ENCODE data around the gene MEIOB. TPM values are rescaled to one million over a fixed set of nuclear protein-coding genes. Genes with fewer than 3 reads are reported as not detected.
"Not testable (repeated sequence)": the region's sequence is repeated elsewhere in the genome, so short reads cannot be mapped to it uniquely, and the experiment has no call there.

Gene MEIOB
- total RNA-seq, 4 donors from 2014 or later, result 0.76 TPM; not detected in 3

- Histone ChIP-seq H3K9me3 (no peaks in the 10 kb centered on the region), H3K4me3 (no peak overlapping the region), H3K27ac (no peak overlapping the region), H3K36me3 (peaks cover 11 to 62% (median 11%) of the 10 kb centered on the region in 3 donors), H3K4me1 (peaks cover 0 to 11% (median 6%) of the 10 kb centered on the region in 3 donors), H3K27me3 (no peaks in the 10 kb centered on the region)
- intact Hi-C loops (cut with DNase I), result no loop called here
- 83 to 84% methylated on average over 4 to 11 of the region's 28 CpGs for WGBS, 2 donors
- TF ChIP-seq, protein P1, sequence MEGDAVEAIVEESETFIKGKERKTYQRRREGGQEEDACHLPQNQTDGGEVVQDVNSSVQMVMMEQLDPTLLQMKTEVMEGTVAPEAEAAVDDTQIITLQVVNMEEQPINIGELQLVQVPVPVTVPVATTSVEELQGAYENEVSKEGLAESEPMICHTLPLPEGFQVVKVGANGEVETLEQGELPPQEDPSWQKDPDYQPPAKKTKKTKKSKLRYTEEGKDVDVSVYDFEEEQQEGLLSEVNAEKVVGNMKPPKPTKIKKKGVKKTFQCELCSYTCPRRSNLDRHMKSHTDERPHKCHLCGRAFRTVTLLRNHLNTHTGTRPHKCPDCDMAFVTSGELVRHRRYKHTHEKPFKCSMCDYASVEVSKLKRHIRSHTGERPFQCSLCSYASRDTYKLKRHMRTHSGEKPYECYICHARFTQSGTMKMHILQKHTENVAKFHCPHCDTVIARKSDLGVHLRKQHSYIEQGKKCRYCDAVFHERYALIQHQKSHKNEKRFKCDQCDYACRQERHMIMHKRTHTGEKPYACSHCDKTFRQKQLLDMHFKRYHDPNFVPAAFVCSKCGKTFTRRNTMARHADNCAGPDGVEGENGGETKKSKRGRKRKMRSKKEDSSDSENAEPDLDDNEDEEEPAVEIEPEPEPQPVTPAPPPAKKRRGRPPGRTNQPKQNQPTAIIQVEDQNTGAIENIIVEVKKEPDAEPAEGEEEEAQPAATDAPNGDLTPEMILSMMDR (IDR thresholded peaks at IDR 0.05), result no peak
- TF ChIP-seq POLR2A (IDR thresholded peaks at IDR 0.05), result no peak
- DNase-seq, result no peak
Observed at GRCh38 chr16:1809281-1809801, 62.6 kb downstream of the MEIOB start.

- Histone ChIP-seq H3K27ac (no peak overlapping the region), H3K4me3 (no peak overlapping the region), H3K36me3 (peaks cover 11 to 56% (median 11%) of the 10 kb centered on the region in 3 donors), H3K27me3 (no peaks in the 10 kb centered on the region), H3K4me1 (peaks cover 0 to 11% (median 6%) of the 10 kb centered on the region in 3 donors), H3K9me3 (no peaks in the 10 kb centered on the region)
- intact Hi-C loops (cut with DNase I), result no loop called here
- 75 to 93% methylated on average over 4 to 5 of the region's 18 CpGs for WGBS, 2 donors
- DNase-seq, result no peak
- TF ChIP-seq, protein P1 (IDR thresholded peaks at IDR 0.05), result no peak
- TF ChIP-seq POLR2A (IDR thresholded peaks at IDR 0.05), result no peak
Observed at GRCh38 chr16:1808691-1809090, 63.3 kb downstream of the MEIOB start.

DNA sequence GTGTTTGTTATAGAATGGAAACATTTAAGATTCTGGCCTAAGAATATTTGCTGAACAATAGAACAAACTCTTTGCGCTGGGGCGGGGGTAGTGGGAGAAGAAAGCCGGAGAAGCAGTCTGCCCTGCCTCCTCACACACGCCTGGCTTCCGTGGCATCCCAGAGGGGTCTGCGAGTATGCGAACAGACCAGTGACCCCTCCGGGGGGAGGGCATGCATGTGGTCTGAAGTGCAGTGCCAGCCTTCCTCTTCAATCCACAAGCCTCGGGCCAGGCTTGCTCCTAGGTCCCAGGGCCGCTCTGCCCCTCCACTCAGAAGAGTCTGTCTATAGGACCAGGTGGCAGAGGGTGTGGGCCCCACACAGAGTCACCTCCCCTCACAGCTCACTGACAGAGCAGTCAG, 64.3 kb downstream of the MEIOB start:
- Histone ChIP-seq H3K4me3 (no peak overlapping the region), H3K4me1 (peaks cover 0 to 5% (median under 1%) of the 10 kb centered on the region in 3 donors), H3K27ac (no peak overlapping the region), H3K36me3 (peaks cover 11 to 54% (median 11%) of the 10 kb centered on the region in 3 donors), H3K9me3 (no peaks in the 10 kb centered on the region), H3K27me3 (no peaks in the 10 kb centered on the region)
- TF ChIP-seq POLR2A (IDR thresholded peaks at IDR 0.05), result no peak
- TF ChIP-seq, protein P1 (IDR thresholded peaks at IDR 0.05), result no peak
- 87 to 92% methylated on average over 9 to 10 of the region's 10 CpGs for WGBS, 2 donors
- intact Hi-C loops (cut with DNase I), result no loop called here
- DNase-seq, result no peak

DNA sequence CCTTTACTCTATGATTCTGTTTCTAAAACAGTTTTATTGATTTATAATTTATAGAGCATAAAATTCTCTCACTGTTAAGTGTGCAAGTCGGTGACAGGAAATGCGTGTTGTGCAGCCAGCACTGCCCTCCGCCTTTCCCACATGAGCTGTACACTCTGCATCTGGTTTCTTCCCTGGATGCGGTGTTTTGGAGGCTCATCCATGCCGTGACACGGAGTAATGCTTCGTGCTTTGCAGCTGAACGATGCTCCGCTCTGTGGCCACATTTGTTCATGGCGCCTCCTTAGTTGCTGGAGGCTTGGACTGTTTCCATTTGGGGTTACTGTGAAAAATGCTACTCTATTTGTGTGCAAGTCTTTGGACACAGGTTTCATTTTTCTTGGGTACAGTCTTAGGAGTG, 71.3 kb downstream of the MEIOB start:
- no peaks in the 10 kb centered on the region for H3K4me1 ChIP-seq
- no peaks in the 10 kb centered on the region for H3K27me3 ChIP-seq
- H3K9me3 ChIP-seq, result peaks cover 0 to 15% (median 0%) of the 10 kb centered on the region in 3 donors
- no peak overlapping the region for H3K4me3 ChIP-seq
- H3K36me3 ChIP-seq, result no peaks in the 10 kb centered on the region
- WGBS, 2 donors, result 77 to 83% methylated on average over 10 of the region's 10 CpGs
- TF ChIP-seq POLR2A (IDR thresholded peaks at IDR 0.05), result no peak
- TF ChIP-seq, protein P1 (IDR thresholded peaks at IDR 0.05), result no peak
- intact Hi-C loops (cut with DNase I), result no loop called here
- no peak overlapping the region for H3K27ac ChIP-seq
- DNase-seq, result no peak

DNA sequence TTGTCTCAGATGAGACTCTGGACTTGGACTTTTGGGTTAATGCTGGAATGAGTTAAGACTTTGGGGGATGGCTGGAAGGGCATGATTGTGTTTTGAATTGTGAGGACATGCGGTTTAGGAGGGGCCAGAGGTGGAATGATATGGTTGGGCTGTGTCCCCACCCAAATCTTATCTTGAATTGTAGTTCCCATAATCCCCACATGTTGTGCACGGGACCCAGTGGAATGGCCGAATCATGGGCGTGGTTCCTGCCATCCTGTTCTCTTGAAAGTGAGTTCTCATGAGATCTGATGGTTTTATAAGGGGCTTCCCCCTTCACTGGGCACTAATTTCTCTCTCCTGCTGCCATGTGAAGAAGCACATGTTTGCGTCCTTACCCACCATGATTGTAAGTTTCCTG, 72.7 kb downstream of the MEIOB start:
- peaks cover 0 to 15% (median 0%) of the 10 kb centered on the region in 3 donors for H3K9me3 ChIP-seq
- H3K4me3 ChIP-seq; DNase-seq; H3K27me3 ChIP-seq; H3K36me3 ChIP-seq; H3K4me1 ChIP-seq; intact Hi-C loops (cut with DNase I); H3K27ac ChIP-seq: not testable (repeated sequence)
- WGBS, 2 donors, result 81 to 84% methylated on average over 5 of the region's 5 CpGs

Data from esophagus squamous epithelium (tissue), 5 donors.